HPDE6-E6E7 (cell line): Measurements from ENCODE around the gene EBNA1BP2.
"Not testable (repeated sequence)": the region's sequence is repeated elsewhere in the genome, so short reads cannot be mapped to it uniquely, and the experiment has no call there.

Experiments used
- DNase-seq: peaks from one replicate; pipeline ENCODE4 v3.0.0; 2011; ENCODE audit warnings: missing footprints; ENCODE audit errors: extremely low spot score

EBNA1BP2 gene, protein sequence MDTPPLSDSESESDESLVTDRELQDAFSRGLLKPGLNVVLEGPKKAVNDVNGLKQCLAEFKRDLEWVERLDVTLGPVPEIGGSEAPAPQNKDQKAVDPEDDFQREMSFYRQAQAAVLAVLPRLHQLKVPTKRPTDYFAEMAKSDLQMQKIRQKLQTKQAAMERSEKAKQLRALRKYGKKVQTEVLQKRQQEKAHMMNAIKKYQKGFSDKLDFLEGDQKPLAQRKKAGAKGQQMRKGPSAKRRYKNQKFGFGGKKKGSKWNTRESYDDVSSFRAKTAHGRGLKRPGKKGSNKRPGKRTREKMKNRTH

DNA sequence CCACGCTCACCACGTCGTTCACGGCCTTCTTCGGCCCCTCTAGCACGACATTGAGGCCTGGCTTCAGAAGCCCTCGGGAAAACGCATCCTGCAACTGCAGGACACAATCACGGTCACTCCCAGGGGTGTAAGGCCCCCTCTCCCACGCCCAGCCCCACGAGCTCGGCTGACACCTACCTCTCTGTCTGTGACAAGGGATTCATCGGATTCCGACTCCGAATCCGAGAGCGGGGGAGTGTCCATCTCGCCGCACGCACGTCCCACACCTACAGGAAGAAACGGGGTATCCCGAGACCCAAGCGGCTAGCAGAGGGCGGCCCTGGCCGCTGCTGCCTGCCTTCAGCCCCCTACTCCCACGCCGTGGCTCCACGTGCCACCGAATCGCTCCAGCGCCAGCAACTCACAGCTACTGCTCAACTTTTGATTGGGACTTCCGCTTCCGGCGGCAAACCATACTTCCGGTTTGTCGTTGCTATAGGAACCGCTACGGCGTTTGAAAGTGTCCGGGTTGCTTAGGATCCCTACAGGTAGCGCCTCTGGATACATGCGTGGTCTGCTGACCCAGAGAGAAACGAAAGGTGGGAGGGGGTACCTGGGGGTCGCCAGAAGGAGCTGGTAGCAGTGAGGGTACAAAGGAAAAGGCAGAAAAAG lies at the start of gene EBNA1BP2, which contains the start of gene CFAP57:
Gene EBNA1BP2, minus strand, starts transcription at position 415 of the 651 bp plus-strand sequence. Its CDS starts 172 bp downstream, at position 243.
Gene CFAP57, plus strand, starts transcription at position 455 of the 651 bp plus-strand sequence. CDS start 424 bp downstream, outside the sequence.
- peak; percentile 86 for DNase-seq

DNA sequence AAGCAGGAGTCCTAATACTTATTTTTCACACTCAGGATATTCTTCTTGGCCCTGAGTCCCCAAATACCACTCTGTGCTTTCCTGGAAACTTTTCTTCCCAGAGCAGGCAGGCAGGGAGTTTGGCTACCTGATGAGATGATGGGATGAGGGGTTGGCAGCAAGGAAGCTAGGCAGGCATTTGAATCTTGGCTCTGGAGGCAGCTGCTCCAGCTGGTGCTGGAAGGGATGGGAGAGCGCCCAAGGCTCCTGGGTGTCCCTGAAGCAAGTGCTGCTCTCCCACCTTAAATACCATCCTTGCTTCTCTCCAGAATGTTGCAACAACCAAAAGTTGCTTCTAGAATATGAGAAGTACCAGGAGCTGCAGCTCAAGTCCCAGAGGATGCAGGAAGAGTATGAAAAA lies 49.7 kb upstream of the EBNA1BP2 start:
- DNase-seq: no peak

- no peak for DNase-seq
Observed at GRCh38 chr1:43220905-43221778, 49.1 kb upstream of the EBNA1BP2 start.

DNA sequence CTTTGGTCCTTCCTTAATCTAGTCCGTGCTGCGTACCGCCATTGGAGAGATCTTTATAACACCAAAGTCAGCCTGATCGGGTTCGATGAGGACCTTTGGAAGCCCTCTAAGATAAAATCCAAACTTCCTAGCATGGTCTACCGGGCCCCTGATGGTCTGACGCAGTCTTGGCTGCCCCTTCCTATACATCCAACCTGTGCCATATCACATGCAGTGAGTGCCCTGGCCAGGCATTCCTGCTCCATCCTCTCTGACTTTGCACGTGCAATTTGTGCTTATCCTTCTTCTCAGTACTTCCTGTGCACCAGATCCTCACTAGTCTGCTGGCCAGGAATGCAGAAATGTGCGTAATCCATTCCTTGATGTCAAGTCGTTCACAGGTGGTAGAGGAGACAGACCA lies 45.7 kb upstream of the EBNA1BP2 start:
- DNase-seq: no peak

GRCh38 chr1:43214501-43215444 lies 42.7 kb upstream of the EBNA1BP2 start:
- DNase-seq: no peak

DNA sequence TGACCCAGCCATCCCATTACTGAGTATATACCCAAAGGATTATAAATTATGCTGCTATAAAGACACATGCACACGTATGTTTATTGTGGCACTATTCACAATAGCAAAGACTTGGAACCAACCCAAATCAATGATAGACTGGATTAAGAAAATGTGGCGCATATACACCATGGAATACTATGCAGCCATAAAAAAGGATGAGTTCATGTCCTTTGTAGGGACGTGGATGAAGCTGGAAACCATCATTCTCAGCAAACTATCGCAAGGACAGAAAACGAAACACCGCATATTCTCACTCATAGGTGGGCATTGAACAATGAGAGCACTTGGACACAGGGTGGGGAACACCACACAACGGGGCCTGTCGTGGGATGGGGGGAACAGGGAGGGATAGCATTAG lies 36.2 kb upstream of the EBNA1BP2 start:
- DNase-seq: not testable (repeated sequence)

DNA sequence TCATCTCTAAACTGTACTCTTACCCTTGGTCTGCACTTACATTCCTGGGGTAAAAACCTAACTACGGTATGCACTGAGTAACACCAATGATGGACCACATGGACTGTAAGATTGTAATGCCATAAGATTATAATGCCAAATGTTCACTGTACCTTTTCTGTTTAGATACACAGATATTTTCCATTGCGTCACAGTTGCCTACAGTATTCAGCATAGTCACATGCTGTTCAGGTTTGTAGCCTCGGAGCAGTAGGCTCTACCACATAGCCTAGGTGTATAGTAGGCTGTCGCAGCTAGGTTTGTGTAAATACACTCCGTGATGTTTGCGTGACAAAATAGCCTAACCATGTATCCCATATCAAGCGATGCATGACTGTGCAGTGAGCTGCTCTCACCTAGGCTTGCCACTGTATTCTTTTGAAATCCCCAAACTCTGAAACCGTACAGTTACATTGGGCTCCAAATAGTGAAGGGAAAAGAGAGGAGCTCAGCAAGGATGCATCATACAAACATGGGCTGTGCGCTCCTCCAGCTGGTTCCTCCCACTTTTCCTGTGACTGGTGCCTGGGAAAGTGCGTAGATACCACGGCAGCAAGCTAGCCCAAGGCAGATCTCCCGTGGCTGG lies 35.3 kb upstream of the EBNA1BP2 start:
- no peak for DNase-seq

DNA sequence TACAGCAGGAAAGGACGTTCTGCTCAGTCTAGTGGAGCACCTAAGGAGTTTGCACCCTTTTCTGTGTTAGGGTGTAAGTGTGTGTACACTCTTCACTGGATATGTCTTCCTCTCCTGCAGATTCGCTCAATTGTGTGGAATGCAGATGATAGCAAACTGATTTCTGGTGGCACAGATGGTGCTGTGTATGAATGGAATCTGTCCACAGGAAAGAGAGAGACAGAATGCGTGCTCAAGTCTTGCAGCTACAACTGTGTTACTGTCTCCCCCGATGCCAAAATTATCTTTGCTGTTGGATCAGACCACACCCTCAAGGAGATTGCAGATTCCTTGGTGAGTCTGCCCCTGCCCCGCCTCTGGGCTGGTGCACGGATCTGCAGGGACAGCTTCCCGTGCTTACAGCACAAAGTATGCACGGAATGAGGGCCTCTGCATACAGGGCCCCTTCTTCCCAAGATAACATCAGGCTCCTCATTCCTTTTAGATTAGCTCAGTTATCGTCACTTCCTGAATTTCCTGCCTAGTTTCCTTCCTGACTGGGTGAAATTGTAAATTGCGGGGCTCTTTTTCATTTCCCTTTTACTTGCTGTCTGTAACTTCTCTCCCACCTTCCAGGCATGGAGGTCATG lies 34.6 kb upstream of the EBNA1BP2 start:
- DNase-seq: peak; percentile 84

- DNase-seq: no peak
Observed at GRCh38 chr1:43205671-43206070, 33.6 kb upstream of the EBNA1BP2 start.

DNA sequence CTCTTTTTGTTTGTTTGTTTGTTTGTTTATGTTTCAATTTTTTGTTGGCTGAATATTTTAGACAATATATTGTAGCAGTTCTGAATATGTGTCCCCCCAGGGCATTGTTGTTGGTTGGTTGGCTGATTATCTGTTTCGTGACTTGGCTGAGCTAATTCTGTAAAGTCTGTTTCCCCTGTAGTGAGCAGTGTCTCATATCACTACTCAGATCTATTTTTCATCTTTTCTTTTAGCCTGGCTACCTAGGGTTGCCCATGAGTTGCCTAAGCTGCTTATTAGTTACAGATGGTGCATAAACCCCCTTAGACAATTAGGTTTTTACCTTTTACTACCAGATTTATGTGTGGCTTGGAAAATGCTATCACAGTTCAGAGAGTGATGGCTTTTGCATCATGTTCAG lies 32.3 kb upstream of the EBNA1BP2 start:
- DNase-seq: no peak

DNA sequence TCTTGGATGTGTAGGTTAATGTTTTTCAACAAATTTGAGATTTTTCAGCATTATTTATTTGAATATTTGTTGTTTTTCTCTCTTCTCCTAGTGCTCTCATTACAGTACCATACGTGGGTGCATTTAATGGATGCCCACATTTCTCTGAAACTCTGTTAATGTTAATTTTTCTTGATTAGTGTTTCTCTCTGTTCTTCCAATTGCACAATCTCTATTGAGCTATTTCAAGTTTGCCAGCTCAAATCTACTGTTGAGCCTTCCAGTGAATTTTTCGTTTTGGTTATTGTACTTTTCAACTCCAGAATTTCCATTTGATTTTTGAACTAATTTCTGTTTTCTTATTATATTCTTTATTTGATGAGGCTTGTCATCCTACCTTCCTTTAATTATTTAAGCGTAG lies 31.8 kb upstream of the EBNA1BP2 start:
- DNase-seq: no peak

DNA sequence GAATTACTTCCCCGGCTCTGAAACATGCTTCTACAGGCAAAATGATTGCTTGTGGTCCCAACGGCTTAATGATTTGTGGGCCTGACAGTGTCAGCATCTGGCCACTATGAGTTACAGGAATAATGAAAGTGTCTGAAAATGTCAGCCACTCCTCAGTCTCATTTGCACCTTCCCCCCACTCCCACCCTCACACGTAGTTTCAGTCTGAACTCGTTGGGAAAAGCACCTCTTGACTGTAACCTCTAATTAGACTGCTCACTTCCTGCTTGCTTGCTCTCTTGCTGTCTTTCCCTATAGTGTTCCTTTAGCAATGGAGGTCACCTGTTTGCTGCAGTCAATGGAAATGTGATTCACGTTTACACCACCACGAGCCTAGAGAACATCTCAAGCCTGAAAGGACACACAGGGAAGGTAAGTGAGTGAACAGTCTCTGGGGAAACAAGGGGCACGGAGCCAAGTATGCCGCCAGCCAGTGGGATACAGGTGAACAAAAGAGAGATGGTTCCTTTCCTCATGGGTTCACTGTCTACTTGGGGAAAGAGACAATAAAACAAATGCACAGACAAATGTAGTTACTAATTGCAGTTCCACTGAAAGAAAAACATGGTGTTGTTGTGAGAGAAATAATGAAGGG lies 27.1 kb upstream of the EBNA1BP2 start:
- peak; percentile 22 for DNase-seq

DNA sequence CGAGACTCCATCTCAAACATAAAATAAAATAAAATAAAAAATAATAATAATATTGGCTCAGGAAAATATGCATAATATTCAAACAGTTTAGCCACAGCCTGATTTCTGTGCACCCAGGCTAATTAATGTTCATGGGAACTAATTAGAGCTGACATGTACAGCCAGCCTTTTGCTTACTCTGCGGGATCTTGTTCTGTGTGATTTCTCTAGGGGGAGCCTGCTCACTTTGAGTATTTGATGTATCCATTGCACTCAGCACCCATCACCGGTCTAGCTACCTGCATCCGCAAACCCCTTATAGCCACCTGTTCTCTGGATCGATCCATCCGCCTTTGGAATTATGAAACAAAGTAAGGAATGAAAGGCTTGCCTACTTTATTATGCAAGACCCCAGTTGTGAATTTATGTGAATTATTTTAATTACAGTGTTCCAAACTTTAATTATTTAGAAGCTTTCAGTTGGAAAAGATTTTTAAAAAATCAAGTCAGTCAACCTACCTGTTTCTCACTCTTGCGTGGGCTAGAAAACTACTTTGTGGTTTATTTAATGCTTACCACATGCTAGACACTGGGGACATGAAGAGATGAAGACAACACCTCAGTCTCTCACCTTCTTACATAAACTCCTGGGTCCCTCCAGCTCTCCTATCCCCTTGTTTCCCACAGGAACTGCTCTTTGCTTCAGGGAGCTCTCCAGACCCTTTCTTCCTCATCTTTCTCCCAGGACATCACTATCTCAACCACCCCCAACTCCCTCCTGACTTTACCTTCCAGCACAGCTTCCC lies 25.4 kb upstream of the EBNA1BP2 start:
- no peak for DNase-seq

DNA sequence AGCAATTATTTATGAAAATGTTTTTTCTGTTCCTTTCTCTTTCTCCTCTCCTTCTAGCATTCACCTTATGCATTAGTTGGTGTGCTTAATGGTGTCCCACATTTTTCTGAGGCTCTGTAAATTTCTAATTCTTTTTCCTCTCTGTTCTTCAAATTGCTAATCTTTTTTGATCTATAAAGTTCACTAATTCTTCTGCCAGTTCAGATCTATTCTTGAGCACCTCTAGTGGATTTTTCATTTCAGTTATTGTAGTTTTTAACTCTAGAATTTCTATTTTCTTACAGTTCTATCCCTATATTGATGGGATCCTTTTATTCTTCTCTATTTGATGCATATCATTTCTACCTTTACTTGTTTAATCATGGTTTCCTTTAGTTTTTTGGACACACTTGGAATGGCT lies 22.4 kb upstream of the EBNA1BP2 start:
- DNase-seq: no peak

DNA sequence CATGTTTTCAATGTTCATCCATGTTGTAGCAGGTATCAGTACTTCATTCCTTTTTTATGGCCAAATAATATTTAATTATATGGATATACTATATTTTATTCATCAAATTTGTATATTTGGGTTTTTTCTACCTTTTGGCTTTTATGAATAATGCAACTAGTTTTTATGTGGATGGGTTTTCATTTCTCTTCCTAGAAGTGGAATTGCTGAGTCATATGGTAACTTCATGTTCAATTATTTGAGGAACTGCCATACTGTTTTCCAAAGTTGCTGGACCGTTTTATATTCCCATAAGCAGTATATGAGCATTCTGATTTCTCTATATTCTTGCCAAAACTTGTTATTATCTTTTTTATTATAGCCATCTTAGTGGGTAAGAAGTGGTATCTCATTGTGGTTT lies 16.0 kb upstream of the EBNA1BP2 start:
- no peak for DNase-seq

DNA sequence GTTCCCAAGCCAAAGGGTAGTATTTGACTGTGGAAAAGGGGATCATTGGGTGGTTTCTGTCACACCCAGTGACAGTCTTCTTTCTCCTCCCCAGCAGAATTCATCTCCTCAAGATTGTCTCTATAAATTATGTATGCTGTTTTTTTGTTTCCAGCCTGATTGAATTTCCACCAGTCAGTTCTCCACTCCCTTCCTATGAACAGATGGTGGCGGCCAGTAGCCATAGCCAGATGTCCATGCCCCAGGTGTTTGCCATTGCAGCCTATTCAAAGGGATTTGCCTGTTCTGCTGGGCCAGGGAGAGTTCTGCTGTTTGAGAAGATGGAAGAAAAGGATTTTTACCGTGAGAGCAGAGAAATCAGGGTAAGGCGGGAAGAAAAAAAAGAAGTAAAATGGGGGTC lies 12.9 kb upstream of the EBNA1BP2 start:
- DNase-seq: no peak

- no peak for DNase-seq
Observed at GRCh38 chr1:43184388-43184787, 12.3 kb upstream of the EBNA1BP2 start.

- no peak for DNase-seq
Observed at GRCh38 chr1:43177691-43178090, 5.6 kb upstream of the EBNA1BP2 start.

DNA sequence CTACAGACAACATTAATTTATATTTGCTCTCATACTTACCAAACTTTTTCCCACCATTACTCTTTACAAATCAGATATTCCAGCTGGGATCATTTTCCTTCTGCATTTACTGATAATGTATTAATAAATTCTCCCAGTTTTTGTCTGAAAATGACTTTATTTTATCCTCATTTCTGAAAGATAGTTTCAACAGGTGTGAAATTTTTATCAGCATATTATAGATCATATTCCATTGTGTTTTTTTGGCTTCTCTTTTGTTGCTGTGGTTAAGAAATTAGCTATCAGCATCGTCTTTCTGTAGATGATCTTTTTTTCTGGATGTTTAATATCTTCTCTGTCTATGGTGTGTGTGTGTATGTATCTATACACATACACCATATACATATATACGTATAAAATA lies 2.8 kb upstream of the EBNA1BP2 start:
- no peak for DNase-seq
